Left kidney (tissue), 2 donors: ENCODE measurements around the gene ADGRG6. TPM values are rescaled to one million over a fixed set of nuclear protein-coding genes. Genes with fewer than 3 reads are reported as not detected.

Experiments used
- DNase-seq: peaks from one replicate; pipeline ENCODE4 v3.0.0-alpha.2; 2013
- polyA plus RNA-seq: library from polyadenylated mRNA; unstranded; fragments of 120-200 nt; gene quantifications from one replicate; pipeline ENCODE4 v1.2.1, GENCODE V29; 2013; ENCODE audit not compliant: insufficient read length

ADGRG6 gene
- polyA plus RNA-seq, 1 donor = 35.6 TPM

GRCh38 chr6:142376115-142376514 lies 74.3 kb downstream of the ADGRG6 start:
- no peak for DNase-seq

GRCh38 chr6:142376800-142377496 lies 75.1 kb downstream of the ADGRG6 start:
- DNase-seq = no peak

GRCh38 chr6:142377497-142377848 lies 75.7 kb downstream of the ADGRG6 start:
- DNase-seq = no peak

GRCh38 chr6:142378138-142378875 lies 76.5 kb downstream of the ADGRG6 start:
- peak; percentile 38 for DNase-seq

- no peak for DNase-seq
These were observed 78.8 kb downstream of the ADGRG6 start for GRCh38 chr6:142380626-142381025.

GRCh38 chr6:142381181-142381580 lies 79.4 kb downstream of the ADGRG6 start:
- DNase-seq = no peak

- DNase-seq = no peak
These were observed 80.1 kb downstream of the ADGRG6 start for GRCh38 chr6:142381845-142382378.

GRCh38 chr6:142384519-142385254 lies 82.9 kb downstream of the ADGRG6 start:
- no peak for DNase-seq

- no peak for DNase-seq
These were observed 83.5 kb downstream of the ADGRG6 start for GRCh38 chr6:142385352-142385751.

GRCh38 chr6:142386657-142387056 lies 84.8 kb downstream of the ADGRG6 start:
- DNase-seq = no peak

GRCh38 chr6:142387997-142388815 lies 86.4 kb downstream of the ADGRG6 start:
- DNase-seq = no peak

GRCh38 chr6:142395266-142395665 lies 93.5 kb downstream of the ADGRG6 start:
- no peak for DNase-seq

GRCh38 chr6:142395768-142396231 lies 94.0 kb downstream of the ADGRG6 start:
- DNase-seq = no peak

- no peak for DNase-seq
These were observed 96.5 kb downstream of the ADGRG6 start for GRCh38 chr6:142398353-142398752.

GRCh38 chr6:142399739-142400138 lies 97.9 kb downstream of the ADGRG6 start:
- no peak for DNase-seq

GRCh38 chr6:142400495-142400894 lies 98.7 kb downstream of the ADGRG6 start:
- no peak for DNase-seq

GRCh38 chr6:142401838-142402237 lies 100.0 kb downstream of the ADGRG6 start:
- no peak for DNase-seq

GRCh38 chr6:142404751-142405150 lies 102.9 kb downstream of the ADGRG6 start:
- no peak for DNase-seq

- no peak for DNase-seq
These were observed 104.3 kb downstream of the ADGRG6 start for GRCh38 chr6:142406131-142406530.

GRCh38 chr6:142407685-142408273 lies 106.0 kb downstream of the ADGRG6 start:
- no peak for DNase-seq

GRCh38 chr6:142408409-142408808 lies 106.6 kb downstream of the ADGRG6 start:
- no peak for DNase-seq
